Measurements from ENCODE around the gene GLG1.
"Not testable (repeated sequence)": the region's sequence is repeated elsewhere in the genome, so short reads cannot be mapped to it uniquely, and the experiment has no call there.

GRCh38 chr16:74419811-74420210 lies 187.1 kb downstream of the GLG1 start:
- not testable (repeated sequence) for TF ChIP-seq CTCF (IDR thresholded peaks at IDR 0.05; ENCODE audit: extremely low read depth in 1 of 2, insufficient read depth in 1 of 2, low read depth in 1 of 2, low read length in 2 of 2); POLR2A (IDR thresholded peaks at IDR 0.05; ENCODE audit: low read depth, low read length); POLR2AphosphoS5 (IDR thresholded peaks at IDR 0.05; ENCODE audit: insufficient read depth, low read depth, low read length); MYC (IDR thresholded peaks at IDR 0.05; ENCODE audit: low read depth, low read length); MAX (IDR thresholded peaks at IDR 0.05; ENCODE audit: insufficient read depth, insufficient read length); GATA2 (IDR thresholded peaks at IDR 0.05; ENCODE audit: insufficient read depth, insufficient read length, low read depth, low read length); FOS (IDR thresholded peaks at IDR 0.05; ENCODE audit: borderline replicate concordance, insufficient read depth, low read length); JUN (IDR thresholded peaks at IDR 0.05; ENCODE audit: borderline replicate concordance, insufficient read depth, insufficient read length, low read depth); EZH2 (IDR thresholded peaks at IDR 0.05; ENCODE audit: borderline replicate concordance, low read depth, low read length, severe bottlenecking)

Data from endothelial cell of umbilical vein (primary cell).